IMR-90 (cell line): Measurements from ENCODE around the gene MARF1. TPM values are rescaled to one million over a fixed set of nuclear protein-coding genes. Genes with fewer than 3 reads are reported as not detected.

ENCODE experiments used
- ATAC-seq: fragments of 200-7000 bp; cut with Tn5 transposase; 2 replicates; pipeline ENCODE4 v1.9.1; 2020; ENCODE audit warnings: low read depth, mild to moderate bottlenecking, moderate library complexity
- BruUV-seq: library from RNA; stranded (reverse); fragments of 400-500 nt; replicated peaks from 2 replicates; lab custom pipeline; 2021; lab: Mats Ljungman, UMichigan
- CTCF ChIA-PET: fragments of 300-600 bp; formaldehyde crosslinking; extraction: SDS; loops from one replicate; lab custom pipeline; 2021; ENCODE audit warnings: antibody characterized with exemption; lab: Yijun Ruan, JAX
- POLR2A ChIA-PET: fragments of 300-600 bp; sonication (Branson Sonifier 250); formaldehyde crosslinking; loops from one replicate; lab custom pipeline; 2022; ENCODE audit warnings: antibody characterized with exemption; ENCODE audit not compliant: unreplicated experiment; lab: Charles Lee
- DNase-seq: peaks from one replicate; pipeline ENCODE4 v3.0.0; 2013
- H2AFZ ChIP-seq: replicated peaks from 2 replicates; pipeline ENCODE3; 2013; ENCODE audit warnings: low read length, mild to moderate bottlenecking; ENCODE audit not compliant: poor library complexity
- H2AK5ac ChIP-seq: 2 replicates; pipeline ENCODE4 v1.6.1; 2013; ENCODE audit warnings: low read depth, low read length, inconsistent platforms
- H2AK9ac ChIP-seq: replicated peaks from 2 replicates; pipeline ENCODE3; 2013; ENCODE audit warnings: mild to moderate bottlenecking, low read depth, low read length, moderate library complexity; ENCODE audit not compliant: poor library complexity
- H2BK120ac ChIP-seq: 2 replicates; pipeline ENCODE4 v1.6.1; 2013; ENCODE audit warnings: low read depth, low read length, inconsistent platforms
- H2BK15ac ChIP-seq: 3 replicates; pipeline ENCODE4 v1.6.1; 2013; ENCODE audit warnings: low read depth, low read length, inconsistent platforms
- H2BK20ac ChIP-seq: 2 replicates; pipeline ENCODE4 v1.6.1; 2013; ENCODE audit warnings: low read depth, mild to moderate bottlenecking, inconsistent platforms, low read length, moderate library complexity
- H2BK5ac ChIP-seq: 2 replicates; pipeline ENCODE4 v1.6.1; 2013; ENCODE audit warnings: mild to moderate bottlenecking, low read depth, low read length, inconsistent platforms; ENCODE audit not compliant: poor library complexity, severe bottlenecking
- H3K14ac ChIP-seq: replicated peaks from 2 replicates; pipeline ENCODE4 v1.6.1; 2013; ENCODE audit warnings: low read depth, low read length, inconsistent platforms
- H3K18ac ChIP-seq: 2 replicates; pipeline ENCODE4 v1.6.1; 2013; ENCODE audit warnings: low read depth, low read length, control low read depth
- H3K23ac ChIP-seq: 2 replicates; pipeline ENCODE4 v1.6.1; 2013; ENCODE audit warnings: low read depth, low read length, inconsistent platforms
- H3K27ac ChIP-seq: 2 replicates; pipeline ENCODE4 v1.5.1; 2013; ENCODE audit warnings: mild to moderate bottlenecking, control low read depth, low read length; ENCODE audit not compliant: insufficient read depth
- H3K27me3 ChIP-seq: 2 replicates; pipeline ENCODE4 v1.6.1; 2013; ENCODE audit warnings: low read length; ENCODE audit not compliant: control insufficient read depth, insufficient read depth
- H3K36me3 ChIP-seq: 2 replicates; pipeline ENCODE4 v1.6.1; 2013; ENCODE audit warnings: low read length, mixed read lengths; ENCODE audit not compliant: control insufficient read depth, insufficient read depth
- H3K4ac ChIP-seq: 2 replicates; pipeline ENCODE4 v1.6.1; 2013; ENCODE audit warnings: low read depth, low read length, inconsistent platforms
- H3K4me1 ChIP-seq: 2 replicates; pipeline ENCODE4 v1.6.1; 2013; ENCODE audit warnings: low read length, mixed read lengths; ENCODE audit not compliant: control insufficient read depth, insufficient read depth
- H3K4me2 ChIP-seq: 2 replicates; pipeline ENCODE4 v1.6.1; 2013; ENCODE audit warnings: low read depth, mild to moderate bottlenecking, control low read depth, low read length, moderate library complexity
- H3K4me3 ChIP-seq: 2 replicates; pipeline ENCODE4 v1.5.1; 2013; ENCODE audit warnings: low read depth, mild to moderate bottlenecking, control low read depth, low read length, moderate library complexity; ENCODE audit not compliant: insufficient read depth
- H3K56ac ChIP-seq: 2 replicates; pipeline ENCODE4 v1.6.1; 2013; ENCODE audit warnings: low read length, inconsistent platforms; ENCODE audit not compliant: insufficient read depth; ENCODE audit errors: extremely low read depth
- H3K79me1 ChIP-seq, 2 experiments: 2 replicates each; pipeline ENCODE4 v1.6.1; 2013; ENCODE audit warnings: low read length in 2 of 2, inconsistent platforms in 1 of 2, low read depth in 1 of 2
- H3K9ac ChIP-seq: 2 replicates; pipeline ENCODE4 v1.6.1; 2013; ENCODE audit warnings: low read depth, low read length, control low read depth
- H3K9me1 ChIP-seq: 2 replicates; pipeline ENCODE4 v1.6.1; 2013; ENCODE audit warnings: low read length, inconsistent platforms; ENCODE audit not compliant: insufficient read depth
- H3K9me3 ChIP-seq: 2 replicates; pipeline ENCODE4 v1.6.1; 2013; ENCODE audit warnings: low read length; ENCODE audit not compliant: control insufficient read depth, insufficient read depth
- H4K20me1 ChIP-seq: 2 replicates; pipeline ENCODE4 v1.6.1; 2013; ENCODE audit warnings: low read length, inconsistent platforms; ENCODE audit not compliant: insufficient read depth
- H4K5ac ChIP-seq: 2 replicates; pipeline ENCODE4 v1.6.1; 2013; ENCODE audit warnings: mild to moderate bottlenecking, low read depth, low read length, control low read depth
- H4K8ac ChIP-seq, 2 experiments: 2 replicates each; pipeline ENCODE4 v1.6.1; 2013; ENCODE audit warnings: low read depth in 2 of 2, low read length in 2 of 2, control low read depth in 1 of 2, inconsistent platforms in 1 of 2
- H4K91ac ChIP-seq: 2 replicates; pipeline ENCODE4 v1.6.1; 2013; ENCODE audit warnings: low read depth, low read length, inconsistent platforms; ENCODE audit not compliant: insufficient read depth
- BHLHE40 ChIP-seq: fragments of 150-350 bp; IDR thresholded peaks from 2 replicates; pipeline ENCODE4 v1.6.1; 2016; ENCODE audit warnings: mild to moderate bottlenecking, low read depth, low read length
- CEBPB ChIP-seq: IDR thresholded peaks from 2 replicates; pipeline ENCODE4 v1.6.1; 2012; ENCODE audit warnings: low read depth, low read length, improper control_type of control experiment
- CHD1 ChIP-seq: IDR thresholded peaks from 2 replicates; pipeline ENCODE4 v1.6.1; 2012; ENCODE audit warnings: low read depth, low read length, improper control_type of control experiment
- CTCF ChIP-seq: conservative IDR thresholded peaks from 2 replicates; pipeline ENCODE4 v1.5.1; 2012; ENCODE audit warnings: mild to moderate bottlenecking, low read depth, low read length, improper control_type of control experiment
- ELK1 ChIP-seq: fragments of 150-350 bp; IDR thresholded peaks from 2 replicates; pipeline ENCODE4 v1.6.1; 2016; ENCODE audit warnings: low read depth, mild to moderate bottlenecking, low read length, moderate library complexity, borderline replicate concordance
- FOS ChIP-seq: fragments of 150-350 bp; IDR thresholded peaks from 2 replicates; pipeline ENCODE4 v1.6.1; 2016; ENCODE audit warnings: low read depth, low read length
- MAFK ChIP-seq: IDR thresholded peaks from 2 replicates; pipeline ENCODE4 v1.6.1; 2012; ENCODE audit warnings: low read depth, low read length, improper control_type of control experiment
- MAZ ChIP-seq: IDR thresholded peaks from 2 replicates; pipeline ENCODE4 v1.6.1; 2012; ENCODE audit warnings: low read depth, mild to moderate bottlenecking, low read length, improper control_type of control experiment, moderate library complexity, borderline replicate concordance
- MXI1 ChIP-seq: IDR thresholded peaks from 2 replicates; pipeline ENCODE4 v1.6.1; 2012; ENCODE audit warnings: low read depth, mild to moderate bottlenecking, low read length, moderate library complexity, borderline replicate concordance
- NFE2L2 ChIP-seq: fragments of 150-350 bp; IDR thresholded peaks from 2 replicates; pipeline ENCODE4 v1.6.1; 2016; ENCODE audit warnings: low read depth, mild to moderate bottlenecking, low read length
- POLR2A ChIP-seq: IDR thresholded peaks from 2 replicates; pipeline ENCODE4 v1.6.1; 2012; ENCODE audit warnings: mild to moderate bottlenecking, low read depth, low read length
- RAD21 ChIP-seq: IDR thresholded peaks from 2 replicates; pipeline ENCODE4 v1.6.1; 2012; ENCODE audit warnings: low read length, improper control_type of control experiment
- RCOR1 ChIP-seq: IDR thresholded peaks from 2 replicates; pipeline ENCODE4 v1.6.1; 2012; ENCODE audit warnings: mild to moderate bottlenecking, low read length, improper control_type of control experiment; ENCODE audit not compliant: insufficient replicate concordance
- RFX5 ChIP-seq: IDR thresholded peaks from 2 replicates; pipeline ENCODE4 v1.8.0; 2012; ENCODE audit warnings: low read depth, mild to moderate bottlenecking, low read length, moderate library complexity
- SMC3 ChIP-seq: fragments of 150-350 bp; IDR thresholded peaks from 2 replicates; pipeline ENCODE4 v1.6.1; 2016; ENCODE audit warnings: low read depth, mild to moderate bottlenecking, antibody characterized with exemption, low read length, moderate library complexity
- USF2 ChIP-seq: fragments of 150-350 bp; IDR thresholded peaks from 2 replicates; pipeline ENCODE4 v1.6.1; 2017; ENCODE audit warnings: mild to moderate bottlenecking, antibody characterized with exemption, low read length, low read depth
- WGBS, 2 experiments: methylation state at CpG; one replicate each; pipeline versions ENCODE4 v1.1.5 to v1.1.7; 2013; ENCODE audit warnings: missing lambda C conversion rate in 2 of 2; ENCODE audit not compliant: insufficient read length in 1 of 2; ENCODE audit errors: extremely low coverage in 2 of 2; 5-methylcytosine and 5-hydroxymethylcytosine counted together
- dilution Hi-C: fragments of 300-500 bp; cut with HindIII; formaldehyde crosslinking; loops from one replicate; pipeline ENCODE4 v1.14.3; 2018; ENCODE audit warnings: low sequenced_read_pairs; ENCODE audit not compliant: unreplicated experiment
- in situ Hi-C: fragments of 300-500 bp; cut with MboI; formaldehyde crosslinking; loops from 3 replicates; pipeline ENCODE4 v1.14.3; 2019; ENCODE audit warnings: low sequenced_read_pairs, inconsistent platforms, mixed read lengths
- intact Hi-C: fragments of 100-400 bp; cut with micrococcal nuclease; formaldehyde crosslinking; loops from 2 replicates; pipeline ENCODE4 v1.10.0; 2022
- polyA plus RNA-seq, 3 experiments: library from polyadenylated mRNA; depleted of rRNA; stranded (reverse); fragments of >200 nt; gene quantifications; 2 replicates each; pipeline ENCODE4 v1.2.3, GENCODE V29; 2012; ENCODE audit warnings: low replicate concordance in 1 of 3
- total RNA-seq: library from RNA; depleted of rRNA; stranded (reverse); fragments of >200 nt; gene quantifications from 2 replicates; pipeline ENCODE4 v1.2.3, GENCODE V29; 2012

Gene MARF1
- total and polyA plus RNA-seq, 2 of the 4 experiments (the other 2 are of a cell fraction), result 9.0 to 12.9 TPM

- ATAC-seq, result no peak
- dilution Hi-C loops, result no loop called here
- H3K4me1 ChIP-seq, result peaks cover 12% of the 10 kb centered on the region
- no peak overlapping the region for H2BK5ac ChIP-seq
- POLR2A ChIA-PET, result no interaction called here
- H2AK5ac ChIP-seq, result no peak overlapping the region
- H2AK9ac ChIP-seq, result no peak overlapping the region
- H4K8ac ChIP-seq, result no peak overlapping the region
- H3K4ac ChIP-seq, result no peak overlapping the region
- H2AFZ ChIP-seq, result no peak overlapping the region
- intact Hi-C loops, result no loop called here
- no peak overlapping the region for H3K4me3 ChIP-seq
- H3K79me1 ChIP-seq, result peaks cover 0 to 8% of the 10 kb centered on the region in 2 experiments; a peak in 2 of 4 replicates
- H3K23ac ChIP-seq, result no peak overlapping the region
- DNase-seq, result no peak
- H3K9me3 ChIP-seq, result no peaks in the 10 kb centered on the region
- H3K14ac ChIP-seq, result no peak overlapping the region
- no peak overlapping the region for H2BK20ac ChIP-seq
- no peak overlapping the region for H3K56ac ChIP-seq
- peaks cover 17% of the 10 kb centered on the region for H3K36me3 ChIP-seq
- H4K20me1 ChIP-seq, result no peaks in the 10 kb centered on the region
- H4K5ac ChIP-seq, result no peak overlapping the region
- H4K91ac ChIP-seq, result no peak overlapping the region
- H3K18ac ChIP-seq, result no peak overlapping the region; the same call in 1 of the 2 replicates
- H3K27me3 ChIP-seq, result no peaks in the 10 kb centered on the region
- in situ Hi-C loops, result no loop called here
- no peak overlapping the region for H3K27ac ChIP-seq
- no peak for TF ChIP-seq CHD1
- no peak for TF ChIP-seq RCOR1
- no peak for TF ChIP-seq POLR2A
- TF ChIP-seq ELK1, result no peak
- no peak for TF ChIP-seq BHLHE40
- TF ChIP-seq SMC3, result no peak
- TF ChIP-seq NFE2L2, result no peak
- no peak for TF ChIP-seq CEBPB
- TF ChIP-seq USF2, result no peak
- no peak for TF ChIP-seq CTCF
- no peak for TF ChIP-seq FOS
- no peak for TF ChIP-seq MAFK
- no peak for TF ChIP-seq MAZ
- no peak for TF ChIP-seq MXI1
- no peak for TF ChIP-seq RAD21
- no peak for TF ChIP-seq RFX5
- BruUV-seq, result no TSS peak
- peaks cover 7% of the 10 kb centered on the region for H3K9me1 ChIP-seq
- H3K9ac ChIP-seq, result no peak overlapping the region
- H3K4me2 ChIP-seq, result no peak overlapping the region
- no CpG with 5 or more reads among the region's 6 CpGs for WGBS, 2 experiments
- H2BK120ac ChIP-seq, result no peak overlapping the region
- CTCF ChIA-PET, result no interaction called here
- H2BK15ac ChIP-seq, result no peak overlapping the region
These were observed 71.4 kb downstream of the MARF1 start for GRCh38 chr16:15571557-15571956.
